HEK293 (cell line): ENCODE results near the gene ADAR.

ENCODE experiments used
- CTCF ChIA-PET: fragments of 350-600 bp; formaldehyde crosslinking; extraction: SDS; loops from one replicate; lab custom pipeline; 2021; ENCODE audit warnings: antibody characterized with exemption; lab: Yijun Ruan, JAX
- POLR2A ChIA-PET: fragments of 300-600 bp; formaldehyde crosslinking; extraction: SDS; loops from one replicate; lab custom pipeline; 2020; ENCODE audit warnings: antibody characterized with exemption, inconsistent platforms; lab: Yijun Ruan, JAX
- H3K27ac ChIP-seq: fragments of 200-500 bp; sonication (Bioruptor generic); 2 replicates; pipeline ENCODE4 v1.5.1; 2014; ENCODE audit warnings: low read depth, low read length, control low read depth, inconsistent platforms; ENCODE audit errors: extremely low read depth
- H3K36me3 ChIP-seq, 2 experiments: fragments of 200-500 bp in 1 of 2; sonication (Bioruptor generic) in 1 of 2; 1 replicate in 1 of 2; 2 replicates in 1 of 2; pipeline ENCODE4 v1.5.1; 2014 to 2017; ENCODE audit warnings: inconsistent platforms in 2 of 2, low read length in 2 of 2; ENCODE audit not compliant: control insufficient read depth in 2 of 2, insufficient read depth in 1 of 2
- H3K4me1 ChIP-seq: fragments of 200-500 bp; sonication (Bioruptor generic); 2 replicates; pipeline ENCODE4 v1.5.1; 2014; ENCODE audit warnings: mild to moderate bottlenecking, low read length, inconsistent platforms; ENCODE audit not compliant: control insufficient read depth, insufficient read depth
- H3K4me3 ChIP-seq: 2 replicates; pipeline ENCODE4 v1.5.1; 2011; ENCODE audit warnings: low read depth, mild to moderate bottlenecking, control low read depth, low read length, moderate library complexity
- H3K9me3 ChIP-seq: fragments of 200-500 bp; sonication (Bioruptor generic); 2 replicates; pipeline ENCODE4 v1.5.1; 2014; ENCODE audit warnings: low read depth, low read length, inconsistent platforms; ENCODE audit not compliant: control insufficient read depth, insufficient read depth
- EGR2 ChIP-seq: fragments of 450-650 bp; formaldehyde crosslinking; IDR thresholded peaks from 2 replicates; pipeline ENCODE4 v1.5.1; 2016; ENCODE audit warnings: low read depth, missing biosample characterization, missing genetic modification characterization
- KLF8 ChIP-seq: fragments of 450-650 bp; formaldehyde crosslinking; IDR thresholded peaks from 2 replicates; pipeline ENCODE4 v1.5.1; 2016; ENCODE audit warnings: missing biosample characterization, missing genetic modification characterization
- MEIS1 ChIP-seq: sonication (generic); formaldehyde crosslinking; IDR thresholded peaks from 2 replicates; pipeline ENCODE4 v1.8.1; 2022; ENCODE audit warnings: missing genetic modification reagents, mild to moderate bottlenecking, borderline replicate concordance
- OSR2 ChIP-seq: fragments of 450-650 bp; formaldehyde crosslinking; IDR thresholded peaks from 2 replicates; pipeline ENCODE4 v1.5.1; 2016; ENCODE audit warnings: missing biosample characterization, missing genetic modification characterization
- OVOL3 ChIP-seq: fragments of 450-650 bp; formaldehyde crosslinking; IDR thresholded peaks from 2 replicates; pipeline ENCODE4 v1.5.1; 2016; ENCODE audit warnings: missing biosample characterization, missing genetic modification characterization
- PRDM2 ChIP-seq: fragments of 450-650 bp; formaldehyde crosslinking; IDR thresholded peaks from 2 replicates; pipeline ENCODE4 v1.5.1; 2016; ENCODE audit warnings: missing biosample characterization, missing genetic modification characterization, borderline replicate concordance
- RBAK ChIP-seq: fragments of 450-650 bp; formaldehyde crosslinking; IDR thresholded peaks from 2 replicates; pipeline ENCODE4 v1.5.1; 2016; ENCODE audit warnings: missing biosample characterization, missing genetic modification characterization
- SP3 ChIP-seq: fragments of 450-650 bp; formaldehyde crosslinking; IDR thresholded peaks from 2 replicates; pipeline ENCODE4 v1.5.1; 2016; ENCODE audit warnings: missing biosample characterization, missing genetic modification characterization
- TRIM28 ChIP-seq: IDR thresholded peaks from 2 replicates; pipeline ENCODE4 v1.6.1; 2011; ENCODE audit warnings: low read length, control low read depth, borderline replicate concordance
- ZBTB17 ChIP-seq: fragments of 450-650 bp; formaldehyde crosslinking; IDR thresholded peaks from 2 replicates; pipeline ENCODE4 v1.5.1; 2016; ENCODE audit warnings: missing biosample characterization, missing genetic modification characterization
- ZBTB7A ChIP-seq: fragments of 450-650 bp; formaldehyde crosslinking; IDR thresholded peaks from 2 replicates; pipeline ENCODE4 v1.5.1; 2016; ENCODE audit warnings: low read depth, missing biosample characterization, missing genetic modification characterization
- ZFP37 ChIP-seq: fragments of 450-650 bp; formaldehyde crosslinking; IDR thresholded peaks from 2 replicates; pipeline ENCODE4 v1.5.1; 2016; ENCODE audit warnings: missing biosample characterization, missing genetic modification characterization
- ZNF202 ChIP-seq: fragments of 450-650 bp; formaldehyde crosslinking; IDR thresholded peaks from 2 replicates; pipeline ENCODE4 v1.5.1; 2016; ENCODE audit warnings: missing biosample characterization, missing genetic modification characterization, borderline replicate concordance
- ZNF211 ChIP-seq: fragments of 450-650 bp; formaldehyde crosslinking; IDR thresholded peaks from 2 replicates; pipeline ENCODE4 v1.5.1; 2016; ENCODE audit warnings: low read depth, missing biosample characterization, missing genetic modification characterization
- ZNF354C ChIP-seq: fragments of 450-650 bp; formaldehyde crosslinking; IDR thresholded peaks from 2 replicates; pipeline ENCODE4 v1.5.1; 2016; ENCODE audit warnings: missing biosample characterization, missing genetic modification characterization, low read depth, borderline replicate concordance
- ZNF398 ChIP-seq: fragments of 450-650 bp; formaldehyde crosslinking; IDR thresholded peaks from 2 replicates; pipeline ENCODE4 v1.5.1; 2017; ENCODE audit warnings: missing biosample characterization, missing genetic modification characterization
- ZNF621 ChIP-seq: fragments of 450-650 bp; formaldehyde crosslinking; IDR thresholded peaks from 2 replicates; pipeline ENCODE4 v1.5.1; 2017; ENCODE audit warnings: missing biosample characterization, missing genetic modification characterization
- ZNF623 ChIP-seq: fragments of 450-650 bp; formaldehyde crosslinking; IDR thresholded peaks from 2 replicates; pipeline ENCODE4 v1.5.1; 2016; ENCODE audit warnings: missing biosample characterization, missing genetic modification characterization
- ZNF692 ChIP-seq: fragments of 450-650 bp; formaldehyde crosslinking; IDR thresholded peaks from 2 replicates; pipeline ENCODE4 v1.5.1; 2016; ENCODE audit warnings: missing biosample characterization, missing genetic modification characterization
- ZSCAN16 ChIP-seq: fragments of 450-650 bp; formaldehyde crosslinking; IDR thresholded peaks from 2 replicates; pipeline ENCODE4 v1.5.1; 2016; ENCODE audit warnings: missing biosample characterization, missing genetic modification characterization
- TF ChIP-seq, protein P1 (sequence below): fragments of 450-650 bp; formaldehyde crosslinking; IDR thresholded peaks from 2 replicates; pipeline ENCODE4 v1.5.1; 2016; ENCODE audit warnings: missing biosample characterization, missing genetic modification characterization

Gene ADAR

GRCh38 chr1:154626456-154627256 is 18.7 kb upstream of the ADAR start (continued):
- TF ChIP-seq OVOL3 (tag by site-specific recombination), result no peak
- no peak for TF ChIP-seq ZSCAN16 (tag by site-specific recombination)
- no peak for TF ChIP-seq ZNF621 (tag by site-specific recombination)
- TF ChIP-seq PRDM2 (tag by site-specific recombination), result no peak
- TF ChIP-seq ZBTB17 (tag by site-specific recombination), result peak; percentile 94
- TF ChIP-seq, protein P1, sequence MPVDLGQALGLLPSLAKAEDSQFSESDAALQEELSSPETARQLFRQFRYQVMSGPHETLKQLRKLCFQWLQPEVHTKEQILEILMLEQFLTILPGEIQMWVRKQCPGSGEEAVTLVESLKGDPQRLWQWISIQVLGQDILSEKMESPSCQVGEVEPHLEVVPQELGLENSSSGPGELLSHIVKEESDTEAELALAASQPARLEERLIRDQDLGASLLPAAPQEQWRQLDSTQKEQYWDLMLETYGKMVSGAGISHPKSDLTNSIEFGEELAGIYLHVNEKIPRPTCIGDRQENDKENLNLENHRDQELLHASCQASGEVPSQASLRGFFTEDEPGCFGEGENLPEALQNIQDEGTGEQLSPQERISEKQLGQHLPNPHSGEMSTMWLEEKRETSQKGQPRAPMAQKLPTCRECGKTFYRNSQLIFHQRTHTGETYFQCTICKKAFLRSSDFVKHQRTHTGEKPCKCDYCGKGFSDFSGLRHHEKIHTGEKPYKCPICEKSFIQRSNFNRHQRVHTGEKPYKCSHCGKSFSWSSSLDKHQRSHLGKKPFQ (tag by site-specific recombination), result no peak
- no peak for TF ChIP-seq MEIS1 (CRISPR knock-in tag)
- TF ChIP-seq ZFP37 (tag by site-specific recombination), result no peak
- no peak for TF ChIP-seq ZNF211 (tag by site-specific recombination)
- no peak for TF ChIP-seq ZNF623
- TF ChIP-seq TRIM28, result peak; percentile 70; the same call in 1 of the 2 replicates
- TF ChIP-seq SP3 (tag by site-specific recombination), result no peak
- TF ChIP-seq ZNF692, result peak; percentile 79
- no peak for TF ChIP-seq KLF8 (tag by site-specific recombination)
- TF ChIP-seq ZNF202 (tag by site-specific recombination), result no peak
- TF ChIP-seq, all 188 proteins: peak for 5

DNA sequence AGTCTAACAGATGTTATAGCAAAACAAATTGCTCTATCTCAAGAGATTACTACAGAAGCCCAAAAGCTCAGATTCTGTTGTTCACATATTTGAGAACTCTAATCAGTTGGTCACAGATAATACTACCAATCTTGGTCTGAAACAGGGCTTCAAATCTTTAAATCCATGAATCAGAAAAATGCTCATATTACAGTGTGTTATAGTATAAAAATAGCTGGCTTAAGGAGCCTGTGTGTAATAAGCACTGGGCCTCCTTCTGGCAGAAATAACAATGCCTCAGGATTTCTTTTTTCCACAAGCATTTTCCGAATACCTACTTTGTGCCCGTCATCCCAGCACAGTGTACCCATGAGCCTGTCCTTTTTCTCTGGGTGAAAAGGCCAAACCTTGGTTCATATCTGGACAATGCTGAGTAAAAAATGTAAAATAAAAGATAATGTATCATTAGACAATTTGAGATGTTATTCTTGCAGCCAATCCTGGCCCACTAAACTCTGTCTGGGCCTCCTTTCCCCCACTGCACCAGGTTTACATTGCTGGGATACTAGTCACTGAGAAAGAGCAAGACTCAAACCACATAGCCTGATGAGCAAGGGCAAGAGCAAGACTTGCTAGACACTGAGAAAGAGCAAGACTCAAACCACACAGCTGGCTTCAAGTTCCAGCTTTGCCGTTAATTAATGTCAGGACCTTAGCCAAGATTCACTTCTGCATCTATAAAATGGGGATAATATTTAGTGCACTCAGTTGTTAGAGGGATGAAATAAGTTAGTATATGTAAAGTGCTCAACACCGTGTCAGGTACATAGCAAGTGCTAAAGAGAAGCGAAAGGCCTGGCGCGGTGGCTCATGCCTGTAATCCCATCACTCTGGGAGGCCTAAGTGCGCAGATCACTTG is 17.0 kb upstream of the ADAR start:
- Histone ChIP-seq H3K4me3 (no peak overlapping the region), H3K4me1 (peaks cover 4% of the 10 kb centered on the region), H3K27ac (no peak overlapping the region), H3K9me3 (no peaks in the 10 kb centered on the region), H3K36me3 (peaks cover 0 to 29% of the 10 kb centered on the region in 2 experiments; a peak in 2 of 3 replicates)
- ChIA-PET POLR2A (interaction anchor here (0.6 kb wide), 1 partner anchor 413 kb away, joined by 4 read pairs; no protein-coding TSS in a partner anchor), CTCF (interaction anchor here (0.6 to 1.6 kb wide), 3 partner anchors 90 to 1950 kb away, joined by 3 read pairs; no protein-coding TSS in a partner anchor)
- TF ChIP-seq OSR2 (tag by site-specific recombination) (no peak), EGR2 (tag by site-specific recombination) (no peak), RBAK (no peak), ZNF398 (tag by site-specific recombination) (no peak), ZNF354C (tag by site-specific recombination) (no peak), ZBTB7A (no peak)
